Keratinocyte (primary cell): Measurements from ENCODE around the gene SEPTIN5. TPM values are rescaled to one million over a fixed set of nuclear protein-coding genes. Genes with fewer than 3 reads are reported as not detected.
A peak's percentile ranks its signal among the peaks of the same experiment; 100 is the strongest.

ENCODE experiments used
- DNase-seq: peaks from one replicate; pipeline ENCODE4 v3.0.0-alpha.2; 2011; ENCODE audit warnings: low read depth, missing footprints, low spot score
- FAIRE-seq: peaks from 2 replicates; lab custom pipeline; 2011; peaks lifted over from hg19 to GRCh38; lab: Jason Lieb, UNC
- H2AFZ ChIP-seq: 2 replicates; pipeline ENCODE4 v1.6.0; 2012; ENCODE audit warnings: low read length, control low read depth, inconsistent platforms; ENCODE audit not compliant: control insufficient read depth
- H3K27ac ChIP-seq: 2 replicates; pipeline ENCODE4 v1.5.1; 2011; ENCODE audit warnings: low read length; ENCODE audit not compliant: control insufficient read depth, insufficient read depth
- H3K27me3 ChIP-seq: 3 replicates; pipeline ENCODE4 v1.6.0; 2011; ENCODE audit warnings: low read length; ENCODE audit not compliant: control insufficient read depth, insufficient read depth; ENCODE audit errors: extremely low read depth
- H3K36me3 ChIP-seq, 2 experiments: 2 replicates in 1 of 2; 3 replicates in 1 of 2; pipeline ENCODE4 v1.5.1; 2011; ENCODE audit warnings: low read length in 2 of 2, mild to moderate bottlenecking in 1 of 2; ENCODE audit not compliant: control insufficient read depth in 2 of 2, insufficient read depth in 2 of 2; ENCODE audit errors: extremely low read depth in 1 of 2
- H3K4me1 ChIP-seq: 3 replicates; pipeline ENCODE4 v1.5.1; 2011; ENCODE audit warnings: low read length; ENCODE audit not compliant: control insufficient read depth, insufficient read depth; ENCODE audit errors: extremely low read depth
- H3K4me2 ChIP-seq: 3 replicates; pipeline ENCODE4 v1.6.0; 2011; ENCODE audit warnings: low read depth, low read length; ENCODE audit not compliant: control insufficient read depth, insufficient read depth; ENCODE audit errors: extremely low read depth
- H3K4me3 ChIP-seq, 3 experiments: fragments of 200-600 bp in 1 of 3; sonication (generic) in 1 of 3; 2 replicates in 2 of 3; 3 replicates in 1 of 3; pipeline ENCODE4 v1.5.1; 2011 to 2016; ENCODE audit warnings: low read length in 3 of 3, mild to moderate bottlenecking in 3 of 3, control low read depth in 2 of 3, inconsistent platforms in 1 of 3, low read depth in 1 of 3, mixed read lengths in 1 of 3, mixed run types in 1 of 3, moderate library complexity in 1 of 3; ENCODE audit not compliant: control insufficient read depth in 2 of 3, insufficient read depth in 2 of 3; ENCODE audit errors: extremely low read depth in 1 of 3
- H3K79me2 ChIP-seq: 2 replicates; pipeline ENCODE4 v1.6.0; 2012; ENCODE audit warnings: low read length; ENCODE audit not compliant: control insufficient read depth, insufficient read depth
- H3K9ac ChIP-seq: 3 replicates; pipeline ENCODE4 v1.6.0; 2011; ENCODE audit warnings: low read length; ENCODE audit not compliant: control insufficient read depth, insufficient read depth; ENCODE audit errors: extremely low read depth
- H3K9me1 ChIP-seq: 3 replicates; pipeline ENCODE4 v1.6.0; 2011; ENCODE audit warnings: low read length; ENCODE audit not compliant: control insufficient read depth, insufficient read depth; ENCODE audit errors: extremely low read depth
- H3K9me3 ChIP-seq: 2 replicates; pipeline ENCODE4 v1.5.1; 2012; ENCODE audit warnings: low read depth, low read length; ENCODE audit not compliant: control insufficient read depth
- H4K20me1 ChIP-seq: 3 replicates; pipeline ENCODE4 v1.6.0; 2011; ENCODE audit warnings: low read length; ENCODE audit not compliant: control insufficient read depth, insufficient read depth; ENCODE audit errors: extremely low read depth
- CTCF ChIP-seq, 3 experiments: IDR thresholded peaks in 1 of 3; conservative IDR thresholded peaks in 1 of 3; optimal IDR thresholded peaks in 1 of 3; 2 replicates in 2 of 3; 3 replicates in 1 of 3; pipeline versions ENCODE3 to v1.5.1; 2011; ENCODE audit warnings: low read length in 3 of 3, mild to moderate bottlenecking in 3 of 3, moderate library complexity in 2 of 3, control low read depth in 1 of 3, inconsistent platforms in 1 of 3; ENCODE audit not compliant: insufficient read depth in 2 of 3; ENCODE audit errors: extremely low read depth in 1 of 3
- EZH2 ChIP-seq: IDR thresholded peaks from one replicate; pipeline ENCODE4 v1.6.1; 2012; ENCODE audit warnings: inconsistent platforms, mild to moderate bottlenecking, low read length, moderate library complexity
- dilution Hi-C: fragments of 300-500 bp; cut with MboI; formaldehyde crosslinking; loops from one replicate; pipeline ENCODE4 v1.7.0; 2020; ENCODE audit warnings: low sequenced_read_pairs; ENCODE audit not compliant: extremely low pct_ligation_motif_present
- polyA plus RNA-seq, 5 experiments: library from polyadenylated mRNA; depleted of rRNA in 3 of 5; stranded (reverse) in 3 of 5; stranded (forward) in 1 of 5; unstranded in 1 of 5; fragments of >200 nt; gene quantifications; 1 replicate in 1 of 5; 2 replicates in 3 of 5; 3 replicates in 1 of 5; pipeline versions ENCODE4 v1.2.1 to v1.2.3, GENCODE V29; 2011 to 2012; ENCODE audit warnings: missing spikeins in 2 of 5, low read depth in 1 of 5, low replicate concordance in 1 of 5

The SEPTIN5 gene
- polyA plus RNA-seq, 1 donor (not counting 4 experiments of a cell fraction or from before 2014, with no cell fraction given) = 2.2 TPM

- peak overlapping the region; percentile 15 for H2AFZ ChIP-seq
- no peaks in the 10 kb centered on the region for H3K79me2 ChIP-seq
- no peaks in the 10 kb centered on the region for H3K27me3 ChIP-seq
- no peak overlapping the region for H3K4me3 ChIP-seq
- FAIRE-seq (no peak), DNase-seq (no peak)
- no peaks in the 10 kb centered on the region for H3K4me1 ChIP-seq
- TF ChIP-seq CTCF (optimal IDR thresholded peaks at IDR 0.05 in 1 of 3, IDR thresholded peaks at IDR 0.05 in 1 of 3, conservative IDR thresholded peaks at IDR 0.05 in 1 of 3; ENCODE audit: extremely low read depth in 1 of 3, insufficient read depth in 2 of 3, low read length in 3 of 3) (no peak), EZH2 (no peak)
- H3K9ac ChIP-seq = no peak overlapping the region
- no peaks in the 10 kb centered on the region for H3K9me3 ChIP-seq
- no peaks in the 10 kb centered on the region for H4K20me1 ChIP-seq
- H3K4me2 ChIP-seq = no peak overlapping the region
- no peaks in the 10 kb centered on the region for H3K9me1 ChIP-seq
- dilution Hi-C loops = no loop called here
- no peaks in the 10 kb centered on the region for H3K36me3 ChIP-seq
- no peak overlapping the region for H3K27ac ChIP-seq
These were observed 31.1 kb downstream of the SEPTIN5 start for GRCh38 chr22:19745155-19746101.

- TF ChIP-seq CTCF (optimal IDR thresholded peaks at IDR 0.05 in 1 of 3, IDR thresholded peaks at IDR 0.05 in 1 of 3, conservative IDR thresholded peaks at IDR 0.05 in 1 of 3; ENCODE audit: extremely low read depth in 1 of 3, insufficient read depth in 2 of 3, low read length in 3 of 3) = no peak
- TF ChIP-seq EZH2 = no peak
- H3K27me3 ChIP-seq = no peaks in the 10 kb centered on the region
- no peaks in the 10 kb centered on the region for H4K20me1 ChIP-seq
- dilution Hi-C loops = no loop called here
- DNase-seq = no peak
- H3K4me1 ChIP-seq = no peaks in the 10 kb centered on the region
- H3K9me1 ChIP-seq = no peaks in the 10 kb centered on the region
- no peak for FAIRE-seq
- H3K4me3 ChIP-seq = no peak overlapping the region
- no peak overlapping the region for H3K9ac ChIP-seq
- H3K36me3 ChIP-seq = no peaks in the 10 kb centered on the region
- no peaks in the 10 kb centered on the region for H3K9me3 ChIP-seq
- no peak overlapping the region for H2AFZ ChIP-seq
- no peak overlapping the region for H3K4me2 ChIP-seq
- H3K27ac ChIP-seq = no peak overlapping the region
- no peaks in the 10 kb centered on the region for H3K79me2 ChIP-seq
These were observed 32.4 kb downstream of the SEPTIN5 start for GRCh38 chr22:19746726-19747125.
